ENCODE results near the gene PARD3B. TPM values are rescaled to one million over a fixed set of nuclear protein-coding genes. Genes with fewer than 3 reads are reported as not detected.

Gene PARD3B
- total and polyA plus RNA-seq, 2 experiments from 2014 or later, result 3.5 to 4.4 TPM

GRCh38 chr2:204744506-204744905 is 199.2 kb downstream of the PARD3B start:
- H3K27me3 ChIP-seq (ENCODE audit: insufficient read depth), result no peaks in the 10 kb centered on the region
- H3K4me1 ChIP-seq (ENCODE audit: insufficient read depth), result no peaks in the 10 kb centered on the region
- no peaks in the 10 kb centered on the region for H3F3A ChIP-seq (replicated peaks; ENCODE audit: low read depth)
- Mint-ChIP-seq H3K4me3 (no peak overlapping the region), H3K27ac (no peak overlapping the region), H3K27me3 (ENCODE audit: insufficient read depth, low read depth, poor library complexity) (no peaks in the 10 kb centered on the region), H3K36me3 (ENCODE audit: low read depth) (peaks cover 4% of the 10 kb centered on the region; the same call in 1 of the 3 replicates), H3K4me1 (no peaks in the 10 kb centered on the region), H3K9me3 (peaks cover 5% of the 10 kb centered on the region; the same call in 2 of the 3 replicates)
- H4K20me1 ChIP-seq (replicated peaks; ENCODE audit: insufficient read depth), result no peaks in the 10 kb centered on the region
- H3K36me3 ChIP-seq (ENCODE audit: insufficient read depth), result no peaks in the 10 kb centered on the region
- H3K9me2 ChIP-seq (ENCODE audit: insufficient read depth), result peaks cover 13% of the 10 kb centered on the region; the same call in 1 of the 2 replicates
- H3K27ac ChIP-seq (ENCODE audit: low read depth), result no peak overlapping the region
- ATAC-seq (no peak), DNase-seq (ENCODE audit: low spot score) (no peak)
- no peaks in the 10 kb centered on the region for H3K79me2 ChIP-seq (replicated peaks; ENCODE audit: insufficient read depth)
- no peak overlapping the region for H2AFZ ChIP-seq
- TF ChIP-seq ZNF331 (CRISPR knock-in tag; IDR thresholded peaks at IDR 0.05; ENCODE audit: low read depth), result no peak
- no peak for TF ChIP-seq POLR2AphosphoS5 (IDR thresholded peaks at IDR 0.05; ENCODE audit: low read depth)
- TF ChIP-seq STAT1 (IDR thresholded peaks at IDR 0.05; ENCODE audit: unreplicated experiment), result no peak
- TF ChIP-seq ZNF462 (CRISPR knock-in tag; IDR thresholded peaks at IDR 0.05), result no peak
- no peak for TF ChIP-seq JUNB (IDR thresholded peaks at IDR 0.05; ENCODE audit: unreplicated experiment)
- TF ChIP-seq EZH2 (IDR thresholded peaks at IDR 0.05; ENCODE audit: low read depth, unreplicated experiment), result no peak
- no peak for TF ChIP-seq ZNF114 (CRISPR knock-in tag; IDR thresholded peaks at IDR 0.05)
- no peak for TF ChIP-seq CTCF (conservative IDR thresholded peaks at IDR 0.05; ENCODE audit: low read depth in 2 of 2)
- TF ChIP-seq REST (IDR thresholded peaks at IDR 0.05; ENCODE audit: unreplicated experiment), result no peak
- TF ChIP-seq ETS1 (IDR thresholded peaks at IDR 0.05), result no peak
- TF ChIP-seq NANOG (IDR thresholded peaks at IDR 0.05; ENCODE audit: borderline replicate concordance), result no peak
- no peak for TF ChIP-seq CREB1 (CRISPR knock-in tag; IDR thresholded peaks at IDR 0.05; ENCODE audit: low read depth)
- no peak for TF ChIP-seq EZH2phosphoT487 (IDR thresholded peaks at IDR 0.05; ENCODE audit: unreplicated experiment)
- H3K4me2 ChIP-seq, result no peak overlapping the region
- no peak overlapping the region for H3K4me3 ChIP-seq
